ENCODE measurements around the gene MDN1. TPM values are rescaled to one million over a fixed set of nuclear protein-coding genes. Genes with fewer than 3 reads are reported as not detected.

The MDN1 gene
- total and polyA plus RNA-seq, 2 of the 4 experiments (the other 2 are of a cell fraction) = 7.7 to 26.7 TPM

DNA sequence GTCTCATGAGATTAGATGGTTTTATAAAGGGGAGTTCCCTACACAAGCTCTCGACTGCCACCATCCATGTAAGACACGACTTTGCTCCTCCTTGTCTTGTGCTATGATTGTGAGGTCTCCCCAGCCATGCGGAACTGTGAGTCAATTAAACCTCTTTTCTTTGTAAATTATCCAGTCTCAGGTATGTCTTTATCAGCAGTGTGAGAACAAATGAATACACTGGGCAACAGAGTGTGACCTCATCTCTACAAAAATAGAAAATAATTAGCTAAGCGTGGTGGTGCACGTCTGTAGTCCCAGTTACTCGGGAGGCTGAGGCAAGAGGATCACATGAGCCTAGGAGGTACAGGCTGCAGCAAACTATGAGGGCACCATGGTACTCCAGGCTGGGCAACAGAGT is 51.3 kb downstream of the MDN1 start:
- TF ChIP-seq POLR2A (IDR thresholded peaks at IDR 0.05; ENCODE audit: low read depth, low read length) (no peak), FOS (IDR thresholded peaks at IDR 0.05; ENCODE audit: low read depth, low read length) (no peak), RCOR1 (IDR thresholded peaks at IDR 0.05; ENCODE audit: insufficient replicate concordance, low read length) (no peak), MAZ (IDR thresholded peaks at IDR 0.05; ENCODE audit: borderline replicate concordance, low read depth, low read length) (no peak), SMC3 (IDR thresholded peaks at IDR 0.05; ENCODE audit: low read depth, low read length) (no peak)
- TF ChIP-seq, protein P1, sequence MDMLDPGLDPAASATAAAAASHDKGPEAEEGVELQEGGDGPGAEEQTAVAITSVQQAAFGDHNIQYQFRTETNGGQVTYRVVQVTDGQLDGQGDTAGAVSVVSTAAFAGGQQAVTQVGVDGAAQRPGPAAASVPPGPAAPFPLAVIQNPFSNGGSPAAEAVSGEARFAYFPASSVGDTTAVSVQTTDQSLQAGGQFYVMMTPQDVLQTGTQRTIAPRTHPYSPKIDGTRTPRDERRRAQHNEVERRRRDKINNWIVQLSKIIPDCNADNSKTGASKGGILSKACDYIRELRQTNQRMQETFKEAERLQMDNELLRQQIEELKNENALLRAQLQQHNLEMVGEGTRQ (IDR thresholded peaks at IDR 0.05; ENCODE audit: low read depth, low read length) = no peak
- Histone ChIP-seq H3K9me3 (ENCODE audit: control insufficient read depth, insufficient read depth, low read length) (no peaks in the 10 kb centered on the region), H3K14ac (replicated peaks; ENCODE audit: low read depth, low read length) (no peak overlapping the region), H3K56ac (ENCODE audit: extremely low read depth, insufficient read depth, low read length) (no peak overlapping the region), H3K27me3 (ENCODE audit: control insufficient read depth, insufficient read depth, low read length) (no peaks in the 10 kb centered on the region), H3K18ac (ENCODE audit: low read depth, low read length) (no peak overlapping the region), H4K8ac (ENCODE audit: low read depth in 2 of 2, low read length in 2 of 2) (no peak overlapping the region), H4K91ac (ENCODE audit: insufficient read depth, low read depth, low read length) (no peak overlapping the region), H3K4me2 (ENCODE audit: low read depth, low read length) (no peak overlapping the region), H3K4me3 (ENCODE audit: insufficient read depth, low read depth, low read length) (no peak overlapping the region), H3K9me1 (ENCODE audit: insufficient read depth, low read length) (no peaks in the 10 kb centered on the region), H2AK9ac (replicated peaks; ENCODE audit: low read depth, low read length, poor library complexity) (no peak overlapping the region), H2AK5ac (ENCODE audit: low read depth, low read length) (no peak overlapping the region), H3K79me1 (ENCODE audit: low read depth in 1 of 2, low read length in 2 of 2) (0 out of 4 replicates have a peak, but pooled peaks cover 0 to 2% of the 10 kb centered on the region in 2 experiments), H3K4ac (ENCODE audit: low read depth, low read length) (no peak overlapping the region), H3K23ac (ENCODE audit: low read depth, low read length) (no peak overlapping the region), H2BK15ac (ENCODE audit: low read depth, low read length) (no peak overlapping the region), H3K4me1 (ENCODE audit: control insufficient read depth, insufficient read depth, low read length) (no peaks in the 10 kb centered on the region), H3K27ac (ENCODE audit: insufficient read depth, low read length) (no peak overlapping the region), H2AFZ (replicated peaks; ENCODE audit: low read length, poor library complexity) (no peak overlapping the region), H2BK5ac (ENCODE audit: low read depth, low read length, poor library complexity, severe bottlenecking) (no peak overlapping the region), H2BK20ac (ENCODE audit: low read depth, low read length) (no peak overlapping the region), H4K20me1 (ENCODE audit: insufficient read depth, low read length) (no peaks in the 10 kb centered on the region), H3K36me3 (ENCODE audit: control insufficient read depth, insufficient read depth, low read length) (peaks cover 23% of the 10 kb centered on the region), H3K9ac (ENCODE audit: low read depth, low read length) (no peak overlapping the region), H2BK120ac (ENCODE audit: low read depth, low read length) (no peak overlapping the region), H4K5ac (ENCODE audit: low read depth, low read length) (no peak overlapping the region)
- intact Hi-C loops (cut with micrococcal nuclease) (no loop called here), in situ Hi-C loops (cut with MboI; ENCODE audit: low sequenced_read_pairs) (no loop called here), dilution Hi-C loops (cut with HindIII; ENCODE audit: low sequenced_read_pairs, unreplicated experiment) (no loop called here)
- ChIA-PET POLR2A (ENCODE audit: unreplicated experiment) (no interaction called here), CTCF (no interaction called here)
- WGBS, 2 experiments (ENCODE audit: extremely low coverage in 2 of 2, insufficient read length in 1 of 2) = no CpG with 5 or more reads among the region's 6 CpGs
- no peak for DNase-seq
- no TSS peak for BruUV-seq (replicated peaks)
- no peak for ATAC-seq (ENCODE audit: low read depth)
